ENCODE results near the gene TADA3.

GRCh38 chr3:9787714-9788113 lies 4.6 kb downstream of the TADA3 start:
- TF ChIP-seq CTCF (IDR thresholded peaks at IDR 0.05; ENCODE audit: borderline replicate concordance, extremely low read depth, low read length, poor library complexity, severe bottlenecking) (no peak), EZH2 (IDR thresholded peaks at IDR 0.05; ENCODE audit: borderline replicate concordance, low read depth, low read length, severe bottlenecking) (no peak)
